Measurements from ENCODE around the gene FRMPD4. TPM values are rescaled to one million over a fixed set of nuclear protein-coding genes. Genes with fewer than 3 reads are reported as not detected.

Gene FRMPD4
- under 0.01 and 0.21 TPM in 2 replicates for total RNA-seq

DNA sequence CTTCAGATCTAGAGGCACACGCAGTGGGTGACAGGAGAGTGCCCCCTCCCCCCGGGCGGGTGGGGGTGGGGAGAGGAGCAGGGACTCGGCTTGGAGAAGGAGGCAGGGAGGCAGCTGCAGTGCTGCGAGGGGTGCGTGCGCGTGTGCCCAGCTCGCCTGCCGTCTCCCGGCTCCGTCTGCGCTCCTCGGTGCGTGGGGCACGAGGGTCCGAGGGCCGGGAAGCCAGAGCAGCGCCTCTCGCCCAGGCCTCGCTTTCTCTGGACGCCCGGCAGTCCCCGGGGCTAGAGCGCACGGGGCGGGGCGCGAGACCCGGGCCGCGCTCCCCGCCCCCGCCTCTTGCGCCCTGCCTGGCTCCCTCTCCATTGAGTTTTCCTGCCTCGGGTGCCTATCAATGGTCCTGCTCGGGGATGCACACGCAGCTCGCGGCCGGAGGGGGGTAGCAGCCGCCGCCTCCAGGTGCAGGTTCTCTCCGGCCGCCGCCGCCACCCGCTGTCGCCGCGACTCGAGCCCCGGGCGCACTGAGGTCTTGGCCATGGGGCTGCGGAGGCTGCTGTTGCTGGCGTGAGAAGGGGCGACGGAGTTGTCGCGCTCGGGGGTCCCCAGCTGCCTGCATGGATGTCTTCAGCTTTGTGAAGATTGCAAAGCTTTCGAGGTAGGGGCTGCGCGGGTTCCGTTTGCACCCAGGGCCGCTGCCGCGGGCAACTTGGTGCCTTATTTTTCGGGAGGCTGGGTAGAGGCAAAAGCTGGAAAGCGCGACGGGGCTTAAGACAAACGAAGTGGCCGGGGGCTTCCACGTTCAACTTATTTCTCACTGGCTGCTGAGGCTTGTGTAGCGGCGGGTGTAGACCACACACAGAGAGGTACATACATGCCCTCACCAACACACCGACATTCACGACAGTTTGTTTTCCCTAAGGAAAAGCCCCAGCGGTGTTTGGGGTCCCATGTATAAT, at the start of gene FRMPD4:
Gene FRMPD4, plus strand, starts transcription at position 113 of the 953 bp plus-strand sequence. Its CDS starts 499 bp downstream, at position 612.

